ENCODE results near the gene ILKAP.
"Not testable (repeated sequence)": the region's sequence is repeated elsewhere in the genome, so short reads cannot be mapped to it uniquely, and the experiment has no call there.

Gene ILKAP

DNA sequence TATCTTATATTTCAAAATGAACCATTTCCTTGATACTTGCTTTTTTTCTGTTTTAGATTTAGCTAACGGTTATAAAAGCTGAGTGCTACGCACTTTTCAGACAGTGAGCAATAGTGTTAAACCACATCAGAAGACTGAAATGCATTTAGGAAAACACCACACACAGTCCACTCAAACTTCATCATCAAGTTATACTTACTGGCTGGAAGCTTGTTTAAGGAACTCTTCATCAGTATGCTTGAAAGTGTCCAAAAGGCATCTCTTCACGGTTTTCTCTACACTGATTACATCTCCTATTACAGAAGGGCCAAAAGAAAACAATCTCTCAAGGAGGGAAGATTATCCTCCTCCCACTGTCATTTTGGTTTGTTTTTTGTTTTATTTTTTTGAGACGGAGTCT, 19.7 kb downstream of the ILKAP start:
- Histone ChIP-seq H3K9me3 (ENCODE audit: control insufficient read depth, insufficient read depth, low read length) (no peaks in the 10 kb centered on the region), H3K4me1 (ENCODE audit: control insufficient read depth, insufficient read depth, low read length) (no peaks in the 10 kb centered on the region), H3K27me3 (ENCODE audit: control insufficient read depth, insufficient read depth, low read length) (no peaks in the 10 kb centered on the region), H3K27ac (ENCODE audit: low read depth, low read length) (no peak overlapping the region), H3K36me3 (ENCODE audit: control insufficient read depth, insufficient read depth, low read length) (peaks cover 98% of the 10 kb centered on the region), H3K9ac (ENCODE audit: low read depth, low read length) (no peak overlapping the region), H3K4me3 (ENCODE audit: low read depth, low read length) (no peak overlapping the region)

DNA sequence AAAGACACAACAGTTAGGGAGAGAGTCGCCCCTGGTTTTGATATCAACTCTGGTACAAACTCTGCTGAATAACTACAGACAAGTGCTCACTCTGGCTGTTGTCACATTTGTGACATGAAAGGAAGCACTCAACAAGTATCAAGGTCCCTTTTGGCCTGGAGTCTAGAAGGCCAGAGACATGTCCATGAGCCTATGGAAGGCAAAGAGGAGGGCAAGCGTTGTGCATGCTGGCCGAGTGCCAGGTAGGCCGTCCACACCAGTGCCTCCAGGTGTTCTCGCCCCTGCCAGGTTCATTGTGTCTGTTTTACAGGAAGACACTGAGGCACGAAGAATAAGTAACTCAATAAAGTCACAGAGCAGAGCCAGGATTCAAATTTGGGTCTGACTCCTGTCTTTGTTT, 21.1 kb downstream of the ILKAP start:
- Histone ChIP-seq H3K27me3 (ENCODE audit: control insufficient read depth, insufficient read depth, low read length) (no peaks in the 10 kb centered on the region), H3K9ac (ENCODE audit: low read depth, low read length) (no peak overlapping the region), H3K36me3 (ENCODE audit: control insufficient read depth, insufficient read depth, low read length) (peaks cover 98% of the 10 kb centered on the region), H3K27ac (ENCODE audit: low read depth, low read length) (no peak overlapping the region), H3K4me3 (ENCODE audit: low read depth, low read length) (no peak overlapping the region), H3K4me1 (ENCODE audit: control insufficient read depth, insufficient read depth, low read length) (no peaks in the 10 kb centered on the region), H3K9me3 (ENCODE audit: control insufficient read depth, insufficient read depth, low read length) (no peaks in the 10 kb centered on the region)

DNA sequence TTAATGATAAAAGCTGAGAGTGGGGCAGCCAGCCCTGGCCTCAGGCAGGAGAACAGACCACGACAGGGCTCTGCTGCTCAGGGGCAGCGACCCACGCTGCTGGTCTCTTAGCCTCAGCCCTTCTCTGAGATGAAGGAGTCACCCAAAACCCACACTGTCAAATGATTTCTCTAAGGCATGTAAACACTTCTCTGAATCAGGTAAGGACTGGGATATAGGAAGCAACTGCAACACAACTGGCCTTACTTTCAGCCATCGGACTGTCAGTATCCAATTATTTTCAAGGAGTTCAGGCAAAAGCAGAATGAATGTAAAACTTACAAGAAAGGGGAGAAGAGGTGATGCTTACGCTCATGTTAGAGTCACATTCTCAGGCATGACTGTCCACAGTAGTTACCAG, 22.9 kb downstream of the ILKAP start:
- Histone ChIP-seq H3K4me3 (ENCODE audit: low read depth, low read length) (no peak overlapping the region), H3K4me1 (ENCODE audit: control insufficient read depth, insufficient read depth, low read length) (no peaks in the 10 kb centered on the region), H3K36me3 (ENCODE audit: control insufficient read depth, insufficient read depth, low read length) (peaks cover 94% of the 10 kb centered on the region), H3K9ac (ENCODE audit: low read depth, low read length) (no peak overlapping the region), H3K27me3 (ENCODE audit: control insufficient read depth, insufficient read depth, low read length) (no peaks in the 10 kb centered on the region), H3K9me3 (ENCODE audit: control insufficient read depth, insufficient read depth, low read length) (no peaks in the 10 kb centered on the region), H3K27ac (ENCODE audit: low read depth, low read length) (no peak overlapping the region)

DNA sequence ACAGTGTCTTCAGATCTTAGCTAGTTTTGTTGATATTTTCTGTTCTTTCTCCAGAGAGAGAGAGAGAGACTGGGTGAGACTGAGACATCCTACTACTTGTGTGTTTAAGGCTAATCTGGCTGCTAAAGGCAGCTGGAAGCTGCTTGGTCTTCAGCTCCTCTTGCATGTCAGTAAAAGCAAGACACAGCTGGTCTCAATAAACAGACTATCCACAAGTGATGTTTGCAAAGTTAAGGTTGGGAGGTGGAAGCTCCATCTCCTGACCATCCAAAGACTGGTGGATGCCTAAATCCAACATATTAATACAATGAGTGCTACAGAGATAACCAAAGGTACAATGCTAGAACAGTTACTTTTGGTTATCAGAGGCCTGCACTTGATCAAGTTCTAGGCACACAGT, 26.9 kb downstream of the ILKAP start:
- Histone ChIP-seq H3K4me1 (ENCODE audit: control insufficient read depth, insufficient read depth, low read length) (no peaks in the 10 kb centered on the region), H3K27me3 (ENCODE audit: control insufficient read depth, insufficient read depth, low read length) (no peaks in the 10 kb centered on the region), H3K27ac (ENCODE audit: low read depth, low read length) (no peak overlapping the region), H3K9ac (ENCODE audit: low read depth, low read length) (no peak overlapping the region), H3K36me3 (ENCODE audit: control insufficient read depth, insufficient read depth, low read length) (peaks cover 90% of the 10 kb centered on the region), H3K4me3 (ENCODE audit: low read depth, low read length) (no peak overlapping the region), H3K9me3 (ENCODE audit: control insufficient read depth, insufficient read depth, low read length) (no peaks in the 10 kb centered on the region)

DNA sequence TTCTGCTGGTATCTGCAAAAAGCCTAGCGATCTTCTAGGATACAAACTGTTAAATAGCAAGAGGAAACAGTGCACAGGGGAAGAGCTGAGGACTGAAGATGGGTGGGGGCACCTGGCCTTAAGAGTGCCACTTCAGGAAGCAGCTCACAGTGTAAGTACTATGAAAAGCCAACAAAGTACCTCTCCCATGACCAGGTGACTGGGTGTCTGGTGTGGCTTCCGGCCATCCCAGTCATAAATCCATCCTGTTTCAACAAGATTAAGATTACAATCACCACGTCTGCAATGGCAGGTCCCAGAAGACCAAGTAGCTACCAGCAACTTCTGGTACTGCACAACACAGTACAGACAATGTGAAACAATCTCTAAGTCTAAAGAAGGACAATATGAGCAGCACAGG, 28.8 kb downstream of the ILKAP start:
- Histone ChIP-seq H3K27ac (ENCODE audit: low read depth, low read length) (no peak overlapping the region), H3K9ac (ENCODE audit: low read depth, low read length) (no peak overlapping the region), H3K36me3 (ENCODE audit: control insufficient read depth, insufficient read depth, low read length) (peaks cover 86% of the 10 kb centered on the region), H3K4me1 (ENCODE audit: control insufficient read depth, insufficient read depth, low read length) (no peaks in the 10 kb centered on the region), H3K9me3 (ENCODE audit: control insufficient read depth, insufficient read depth, low read length) (no peaks in the 10 kb centered on the region), H3K27me3 (ENCODE audit: control insufficient read depth, insufficient read depth, low read length) (no peaks in the 10 kb centered on the region), H3K4me3 (ENCODE audit: low read depth, low read length) (no peak overlapping the region)

DNA sequence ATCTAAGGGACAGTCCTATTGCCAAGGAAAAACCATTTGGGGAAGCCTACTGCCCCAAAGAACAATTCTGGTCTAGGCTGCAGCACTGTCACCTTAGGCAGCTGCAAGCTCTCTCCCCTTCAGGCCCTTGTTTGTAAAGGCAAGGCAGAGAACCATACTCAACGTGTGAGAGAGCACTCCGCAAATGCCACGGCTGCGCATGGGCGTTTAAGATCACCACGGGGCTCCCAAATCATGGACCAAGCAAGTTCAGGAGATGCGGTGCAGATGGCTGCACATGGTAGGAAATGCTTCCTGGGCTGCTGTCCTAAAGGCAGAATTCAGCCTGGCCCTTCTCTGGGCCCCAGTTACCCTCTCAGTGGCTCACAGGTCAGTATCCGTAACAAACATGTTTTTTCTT, 29.2 kb downstream of the ILKAP start:
- H3K4me1 ChIP-seq (ENCODE audit: control insufficient read depth, insufficient read depth, low read length) = no peaks in the 10 kb centered on the region
- no peaks in the 10 kb centered on the region for H3K9me3 ChIP-seq (ENCODE audit: control insufficient read depth, insufficient read depth, low read length)
- no peak overlapping the region for H3K27ac ChIP-seq (ENCODE audit: low read depth, low read length)
- H3K27me3 ChIP-seq (ENCODE audit: control insufficient read depth, insufficient read depth, low read length) = no peaks in the 10 kb centered on the region
- no peak overlapping the region for H3K9ac ChIP-seq (ENCODE audit: low read depth, low read length)
- H3K36me3 ChIP-seq (ENCODE audit: control insufficient read depth, insufficient read depth, low read length) = peaks cover 86% of the 10 kb centered on the region
- no peak overlapping the region for H3K4me3 ChIP-seq (ENCODE audit: low read depth, low read length)

DNA sequence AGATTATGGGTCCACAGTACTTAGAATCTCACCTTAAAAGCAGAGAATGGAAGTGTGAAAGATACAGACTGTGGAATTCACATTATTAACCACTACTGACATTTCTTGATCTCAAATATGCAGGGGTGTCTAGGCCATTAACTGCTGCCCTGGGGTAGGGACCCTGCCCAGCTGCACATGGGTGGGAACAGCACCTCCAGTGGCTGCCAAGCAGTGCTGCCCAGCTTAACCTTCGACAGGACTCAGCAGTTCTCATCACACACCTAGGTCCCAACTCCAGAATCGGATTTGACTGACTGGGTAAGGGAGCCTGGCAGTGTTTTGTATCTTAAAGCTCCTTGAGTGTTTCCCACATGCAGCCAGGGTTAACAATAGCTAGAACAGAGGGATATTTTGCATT, 29.8 kb downstream of the ILKAP start:
- H3K9me3 ChIP-seq (ENCODE audit: control insufficient read depth, insufficient read depth, low read length) = no peaks in the 10 kb centered on the region
- no peak overlapping the region for H3K4me3 ChIP-seq (ENCODE audit: low read depth, low read length)
- no peaks in the 10 kb centered on the region for H3K27me3 ChIP-seq (ENCODE audit: control insufficient read depth, insufficient read depth, low read length)
- no peak overlapping the region for H3K9ac ChIP-seq (ENCODE audit: low read depth, low read length)
- H3K4me1 ChIP-seq (ENCODE audit: control insufficient read depth, insufficient read depth, low read length) = no peaks in the 10 kb centered on the region
- no peak overlapping the region for H3K27ac ChIP-seq (ENCODE audit: low read depth, low read length)
- peaks cover 86% of the 10 kb centered on the region for H3K36me3 ChIP-seq (ENCODE audit: control insufficient read depth, insufficient read depth, low read length)

DNA sequence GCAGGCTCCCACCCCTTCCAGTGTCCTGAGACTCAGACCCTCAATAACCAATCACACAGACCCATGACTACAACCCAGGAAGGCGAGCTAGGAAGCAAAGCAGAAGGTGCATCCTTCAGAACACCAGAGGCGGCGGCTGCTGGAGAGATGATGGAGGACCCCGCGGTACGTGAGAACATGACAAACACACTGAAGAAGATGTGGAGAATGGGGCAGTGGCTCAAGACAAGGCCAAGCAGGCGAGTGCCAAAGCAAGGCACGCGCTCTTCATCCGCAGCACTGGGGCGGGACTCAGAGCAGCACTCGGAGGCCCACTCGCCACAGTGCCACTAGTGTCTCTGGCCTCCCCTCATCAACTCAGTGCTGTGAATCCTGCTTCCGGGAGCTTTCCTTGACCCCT, 31.1 kb downstream of the ILKAP start:
- no peaks in the 10 kb centered on the region for H3K4me1 ChIP-seq (ENCODE audit: control insufficient read depth, insufficient read depth, low read length)
- no peaks in the 10 kb centered on the region for H3K9me3 ChIP-seq (ENCODE audit: control insufficient read depth, insufficient read depth, low read length)
- peaks cover 74% of the 10 kb centered on the region for H3K36me3 ChIP-seq (ENCODE audit: control insufficient read depth, insufficient read depth, low read length)
- no peak overlapping the region for H3K9ac ChIP-seq (ENCODE audit: low read depth, low read length)
- H3K4me3 ChIP-seq (ENCODE audit: low read depth, low read length) = no peak overlapping the region
- H3K27me3 ChIP-seq (ENCODE audit: control insufficient read depth, insufficient read depth, low read length) = no peaks in the 10 kb centered on the region
- H3K27ac ChIP-seq (ENCODE audit: low read depth, low read length) = no peak overlapping the region

DNA sequence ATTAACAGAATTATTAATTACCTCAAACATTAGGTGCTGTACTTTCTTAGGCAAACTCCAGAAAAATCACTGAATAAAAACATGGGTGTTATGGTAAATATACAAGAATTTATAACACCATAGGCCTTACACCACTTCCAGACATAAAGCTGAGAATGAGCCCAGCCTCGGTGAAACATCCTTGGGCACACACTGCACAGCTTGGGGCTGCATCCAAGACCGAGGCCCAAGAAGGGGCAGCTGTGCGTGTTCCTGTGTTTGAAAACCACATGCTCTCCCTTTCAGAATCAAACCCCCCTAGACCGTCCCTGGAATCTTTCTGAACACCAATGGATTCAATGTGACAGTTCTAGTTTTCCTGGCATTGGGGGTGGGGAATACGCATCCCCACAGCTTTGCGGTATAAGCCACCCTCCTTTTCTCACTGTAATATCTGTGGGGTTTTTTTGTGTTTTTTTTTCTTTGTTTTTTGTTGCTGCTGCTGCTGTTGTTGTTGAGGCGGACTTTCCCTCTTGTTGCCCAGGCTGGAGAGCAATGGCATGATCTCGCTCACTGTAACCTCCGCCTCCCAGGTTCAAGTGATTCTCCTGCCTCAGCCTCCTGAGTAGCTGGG, 31.8 kb downstream of the ILKAP start:
- no peak overlapping the region for H3K9ac ChIP-seq (ENCODE audit: low read depth, low read length)
- H3K27me3 ChIP-seq (ENCODE audit: control insufficient read depth, insufficient read depth, low read length) = no peaks in the 10 kb centered on the region
- peaks cover 66% of the 10 kb centered on the region for H3K36me3 ChIP-seq (ENCODE audit: control insufficient read depth, insufficient read depth, low read length)
- H3K9me3 ChIP-seq (ENCODE audit: control insufficient read depth, insufficient read depth, low read length) = no peaks in the 10 kb centered on the region
- H3K27ac ChIP-seq (ENCODE audit: low read depth, low read length) = no peak overlapping the region
- H3K4me1 ChIP-seq (ENCODE audit: control insufficient read depth, insufficient read depth, low read length) = no peaks in the 10 kb centered on the region
- H3K4me3 ChIP-seq (ENCODE audit: low read depth, low read length) = no peak overlapping the region

DNA sequence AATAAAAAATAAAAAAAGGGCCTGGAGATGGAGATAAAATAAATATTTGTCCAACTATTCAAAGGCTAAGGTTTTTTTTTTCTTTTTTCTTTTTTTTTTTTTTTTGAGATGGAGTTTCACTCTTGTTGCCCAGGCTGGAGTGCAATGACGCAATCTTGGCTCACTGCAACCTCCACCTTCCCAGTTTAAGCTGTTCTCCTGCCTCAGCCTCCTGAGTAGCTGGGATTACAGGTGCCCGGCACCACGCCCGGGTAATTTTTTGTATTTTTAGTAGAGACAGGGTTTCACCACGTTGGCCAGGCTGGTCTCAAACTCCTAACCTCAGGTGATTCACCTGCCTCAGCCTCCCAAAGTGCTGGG, 32.4 kb downstream of the ILKAP start:
- peaks cover 63% of the 10 kb centered on the region for H3K36me3 ChIP-seq (ENCODE audit: control insufficient read depth, insufficient read depth, low read length)
- H3K9me3 ChIP-seq (ENCODE audit: control insufficient read depth, insufficient read depth, low read length); H3K27ac ChIP-seq (ENCODE audit: low read depth, low read length); H3K27me3 ChIP-seq (ENCODE audit: control insufficient read depth, insufficient read depth, low read length); H3K4me3 ChIP-seq (ENCODE audit: low read depth, low read length); H3K9ac ChIP-seq (ENCODE audit: low read depth, low read length); H3K4me1 ChIP-seq (ENCODE audit: control insufficient read depth, insufficient read depth, low read length): not testable (repeated sequence)

DNA sequence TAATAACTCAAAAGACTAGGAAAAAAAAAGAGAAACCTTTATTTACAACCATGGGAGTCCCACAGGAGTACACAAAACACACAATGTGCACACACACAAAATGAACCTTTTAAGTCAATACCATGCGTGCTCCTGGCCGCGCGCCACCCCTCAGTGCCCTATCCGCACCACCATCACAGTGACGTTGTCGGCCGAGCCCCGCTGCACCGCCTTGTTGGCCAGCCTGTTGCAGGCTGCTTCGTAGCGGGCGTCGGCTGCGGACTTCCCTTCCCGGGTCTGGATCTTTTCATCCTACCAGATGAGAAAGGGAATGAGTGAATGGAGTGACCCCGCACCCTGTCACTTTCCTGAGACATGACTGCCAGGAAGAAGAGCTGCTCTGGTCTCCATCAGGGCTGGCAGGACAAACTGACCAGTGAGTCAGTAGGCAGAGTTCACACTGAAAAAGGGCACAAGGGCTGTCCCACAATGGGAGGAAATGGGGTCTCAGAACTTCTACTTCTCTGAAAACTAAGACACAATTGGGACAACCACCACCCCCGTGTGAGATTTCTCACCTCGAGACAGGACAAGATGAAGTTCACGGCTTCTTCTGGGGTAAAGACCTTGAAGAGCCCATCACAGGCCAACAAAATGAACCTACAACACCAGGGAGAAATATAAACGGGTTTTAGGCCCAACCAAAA, 33.0 kb downstream of the ILKAP start:
- Histone ChIP-seq H3K9ac (ENCODE audit: low read depth, low read length) (no peak overlapping the region), H3K27ac (ENCODE audit: low read depth, low read length) (no peak overlapping the region), H3K36me3 (ENCODE audit: control insufficient read depth, insufficient read depth, low read length) (peaks cover 59% of the 10 kb centered on the region), H3K4me3 (ENCODE audit: low read depth, low read length) (no peak overlapping the region), H3K4me1 (ENCODE audit: control insufficient read depth, insufficient read depth, low read length) (no peaks in the 10 kb centered on the region), H3K9me3 (ENCODE audit: control insufficient read depth, insufficient read depth, low read length) (no peaks in the 10 kb centered on the region), H3K27me3 (ENCODE audit: control insufficient read depth, insufficient read depth, low read length) (peaks cover under 1% of the 10 kb centered on the region; the same call in 1 of the 2 replicates)
